Measurements from ENCODE around the gene HDAC7.

HDAC7 gene

DNA sequence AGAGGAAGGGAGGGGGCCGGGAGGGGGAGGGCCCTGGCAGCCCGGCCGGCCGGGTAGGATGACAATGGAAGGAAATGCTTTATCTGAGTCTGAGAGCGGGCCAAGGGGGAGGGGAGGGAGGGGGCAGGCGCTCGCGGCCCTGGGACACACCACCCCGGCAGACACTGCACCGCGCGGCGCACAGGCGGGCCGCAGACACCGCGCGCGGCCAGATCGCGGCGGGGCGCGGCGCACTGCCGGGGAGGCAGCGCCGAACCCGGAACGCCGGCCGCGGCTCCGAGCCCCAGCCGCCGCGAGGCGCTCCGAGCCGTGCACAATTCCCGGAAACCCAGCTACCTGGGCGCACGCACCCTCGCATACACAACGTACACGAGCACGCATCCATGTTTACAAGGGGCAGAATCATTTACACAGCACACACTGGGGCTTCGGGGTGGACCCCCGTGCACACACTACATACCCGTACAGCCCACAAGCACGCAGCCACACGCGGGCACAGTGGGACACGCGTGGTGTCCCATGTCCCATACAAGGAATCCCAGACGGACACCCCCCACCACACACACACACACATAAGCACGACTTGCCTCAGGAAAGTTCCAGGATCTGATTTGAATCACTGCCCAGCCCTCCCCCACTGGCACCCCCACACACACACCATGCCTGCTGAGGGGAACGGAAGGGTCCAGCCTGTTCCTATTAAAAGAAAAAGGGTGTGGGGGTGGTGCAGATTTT is at the start of gene HDAC7:
TSS of gene HDAC7 (minus strand) at position 8 of the 735 bp plus-strand sequence. CDS start 118 bp downstream, outside the sequence.
- DNase-seq = peak; percentile 81

DNA sequence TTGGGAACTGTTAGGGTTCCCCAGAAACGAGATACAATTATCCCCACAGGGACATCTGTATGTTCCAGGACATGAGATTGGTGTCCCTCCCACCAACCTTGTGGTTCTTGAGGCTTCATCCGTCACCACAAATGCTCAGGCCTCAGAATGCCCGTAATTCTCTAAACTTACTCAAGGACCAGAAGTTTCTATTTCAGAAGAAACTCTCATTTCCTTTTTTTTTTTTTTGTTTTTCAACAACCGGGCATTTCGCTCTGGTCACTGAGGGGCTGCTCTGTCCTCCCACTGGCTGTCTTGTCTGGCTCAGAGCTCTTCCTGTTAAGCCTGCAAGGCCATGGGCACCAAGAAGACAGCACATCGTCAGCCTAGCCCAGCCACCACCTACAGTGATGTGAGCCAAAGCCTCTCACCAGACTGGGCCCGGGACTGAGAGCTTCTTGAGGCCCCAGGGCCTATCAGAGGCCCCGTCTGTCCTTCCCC is 48.9 kb upstream of the HDAC7 start:
- DNase-seq = no peak

DNA sequence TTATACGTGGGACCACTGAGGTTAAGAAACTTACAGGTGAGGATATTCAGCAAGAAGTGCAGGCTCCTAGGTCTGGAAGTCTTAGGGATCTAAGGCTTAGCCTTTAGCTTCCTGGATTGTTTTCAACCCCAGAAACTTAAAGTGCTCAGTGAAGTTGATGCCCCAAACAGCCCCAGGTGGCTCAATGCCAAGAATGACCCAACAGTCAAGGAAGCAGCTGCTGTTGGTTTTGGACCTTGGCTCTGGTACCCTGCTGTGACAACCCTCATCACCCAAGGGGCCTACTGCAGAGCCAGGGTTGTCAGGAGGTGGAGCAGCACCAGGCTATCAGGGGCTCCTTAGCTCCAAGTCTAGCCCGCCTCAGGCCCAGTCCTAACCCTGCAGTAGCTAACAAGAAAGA is 48.3 kb upstream of the HDAC7 start:
- DNase-seq = no peak

DNA sequence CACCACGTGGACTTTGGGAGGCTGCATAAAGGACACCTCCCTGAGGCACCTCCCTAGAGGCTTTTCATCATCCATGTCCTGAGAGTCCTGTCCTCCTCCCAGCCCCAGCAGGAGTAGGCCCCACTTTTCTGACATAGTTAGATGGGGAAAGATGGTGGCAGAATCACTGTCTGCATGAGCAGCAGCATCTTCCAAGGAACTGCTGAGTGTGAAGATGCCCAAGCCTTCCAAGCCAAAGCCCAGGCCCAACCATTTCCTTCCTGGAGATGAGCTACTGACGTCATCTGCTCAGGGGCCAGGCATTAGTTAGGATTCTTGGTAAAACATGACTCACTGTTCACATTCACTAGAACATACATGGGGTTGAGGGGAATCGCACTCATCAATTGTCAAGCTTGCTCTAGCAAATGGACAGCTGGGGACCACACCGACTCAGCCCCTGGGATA is 47.8 kb upstream of the HDAC7 start:
- peak; percentile 65 for DNase-seq

DNA sequence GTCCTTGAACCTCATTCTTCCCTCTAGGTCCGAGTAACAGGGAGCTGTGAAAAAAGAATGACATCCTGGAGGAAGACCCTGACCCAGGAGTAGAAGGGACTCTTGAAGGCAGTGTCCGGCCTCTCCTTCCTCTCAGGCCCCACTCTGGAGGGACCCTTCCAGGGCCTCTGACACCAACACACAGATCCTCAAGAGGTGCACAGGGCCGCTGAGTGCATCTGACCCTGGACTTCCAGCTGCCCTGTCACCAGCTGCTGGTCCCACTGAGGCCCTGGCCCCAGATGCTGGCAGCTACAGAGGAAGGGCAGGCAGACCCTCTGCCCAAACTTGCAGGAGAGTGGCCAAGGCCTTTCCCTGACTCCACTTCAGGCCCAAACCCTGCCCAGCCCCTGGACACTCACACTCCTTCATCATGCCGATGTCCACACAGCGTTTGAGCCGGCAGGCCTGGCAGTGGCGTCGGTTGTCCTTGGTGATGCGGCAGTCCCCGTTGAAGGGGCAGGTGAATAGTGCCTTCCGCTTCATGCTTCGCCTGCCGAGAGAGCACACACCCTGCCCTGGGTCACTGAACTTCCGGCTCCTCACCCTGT is 45.0 kb upstream of the HDAC7 start:
- no peak for DNase-seq

DNA sequence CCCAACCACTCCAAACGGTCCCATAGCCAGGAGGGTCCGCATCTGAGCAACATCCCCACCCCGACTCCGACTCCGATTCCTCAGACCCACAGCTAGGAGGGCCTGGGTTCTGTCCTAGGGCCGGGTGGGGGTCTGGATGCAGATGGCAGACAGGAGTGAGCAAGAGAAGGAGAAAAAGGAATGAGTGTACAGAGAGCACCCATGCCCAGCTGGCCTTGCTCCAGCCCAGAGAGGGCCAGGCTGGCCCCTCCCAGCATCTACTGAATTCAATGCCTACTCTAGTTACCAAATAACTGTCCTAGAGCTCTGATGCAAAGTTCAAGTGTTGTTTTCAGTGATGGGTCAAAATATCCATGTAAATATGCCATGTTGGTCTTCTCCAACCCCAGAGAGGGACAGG is 44.3 kb upstream of the HDAC7 start:
- no peak for DNase-seq

DNA sequence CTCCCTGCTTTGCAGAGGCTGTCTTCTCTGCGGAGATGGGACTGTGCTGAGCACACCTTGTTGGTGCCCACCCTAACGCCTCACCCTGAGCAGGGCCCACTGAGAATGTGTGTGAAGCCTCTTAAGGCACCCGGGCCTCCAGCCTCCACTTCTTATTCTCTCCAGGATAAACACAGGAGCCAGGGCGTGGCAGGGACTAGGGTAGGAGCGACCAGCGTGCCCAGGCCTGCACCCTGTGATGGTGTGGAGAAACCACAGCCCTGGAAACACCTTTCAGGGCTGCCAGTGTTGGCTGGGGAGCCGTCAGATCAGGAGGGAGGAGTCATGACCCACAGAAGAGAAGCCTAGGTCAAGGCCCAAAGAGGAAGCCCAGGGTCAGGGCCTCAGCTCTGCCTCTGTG is 43.8 kb upstream of the HDAC7 start:
- DNase-seq = no peak

DNA sequence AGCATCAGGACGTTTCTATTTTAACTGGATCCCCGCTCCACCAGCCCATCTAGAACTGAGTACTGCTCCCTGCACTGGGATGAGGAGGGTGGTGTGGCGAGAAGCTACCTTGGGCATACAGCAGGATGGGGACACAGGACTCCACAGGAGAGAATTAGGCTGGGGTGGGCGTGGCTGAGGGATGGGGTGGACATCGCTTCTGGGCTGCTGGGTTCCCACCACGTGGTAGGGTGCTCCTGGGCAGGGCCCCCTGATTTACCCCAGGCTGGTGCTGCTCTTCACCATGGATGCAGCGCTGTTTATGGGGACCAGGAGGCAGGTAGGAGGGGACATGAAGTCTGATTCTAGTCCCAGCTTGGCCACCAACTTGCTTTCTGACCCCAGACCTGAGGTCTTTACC is 43.2 kb upstream of the HDAC7 start:
- DNase-seq = no peak

DNA sequence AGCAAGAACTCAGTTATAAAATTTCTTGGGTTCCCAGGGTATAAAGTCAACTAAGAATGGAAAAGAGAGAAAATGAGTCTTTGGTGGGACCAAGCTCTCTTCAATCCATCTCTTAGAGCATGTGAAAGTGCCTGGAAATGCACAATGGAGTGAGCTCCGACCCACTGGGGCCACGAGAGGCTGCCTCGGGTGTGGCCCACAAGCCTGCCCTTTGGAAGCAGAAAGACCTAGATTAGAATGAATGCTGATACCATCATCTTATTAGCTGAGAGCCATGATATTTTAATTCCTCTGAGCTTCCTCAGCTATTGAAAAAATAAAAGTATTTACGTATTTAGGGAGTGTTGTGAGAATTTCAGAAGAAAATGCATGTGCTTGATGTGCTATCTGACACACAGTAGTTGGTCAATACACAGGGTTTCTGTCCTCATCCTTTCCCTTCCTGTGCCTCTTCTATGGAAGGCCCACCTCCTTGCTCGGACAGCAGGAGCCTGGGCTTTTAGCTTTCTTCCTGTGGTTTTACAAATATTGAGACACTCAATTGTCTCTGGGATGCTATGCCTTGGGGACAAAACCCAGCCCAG is 42.6 kb upstream of the HDAC7 start:
- no peak for DNase-seq

DNA sequence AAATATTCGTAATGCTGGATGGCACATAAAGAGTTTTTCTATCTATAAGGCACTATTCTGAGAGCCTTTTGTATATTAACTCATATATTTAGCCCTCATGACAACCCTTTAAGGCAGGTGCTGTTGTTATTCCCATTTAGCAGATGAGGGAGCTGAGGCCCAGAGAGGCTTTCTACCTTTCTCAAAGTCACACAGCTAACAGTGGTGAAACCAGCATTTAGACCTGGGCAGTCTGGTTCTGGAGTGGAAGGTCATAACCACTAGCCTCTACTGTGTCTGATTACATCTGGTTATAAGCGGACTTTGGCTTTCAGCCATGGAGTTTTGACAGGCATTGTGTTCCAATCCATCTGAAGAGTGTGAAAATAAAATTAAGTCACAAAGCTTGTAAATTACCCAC is 41.2 kb upstream of the HDAC7 start:
- no peak for DNase-seq

DNA sequence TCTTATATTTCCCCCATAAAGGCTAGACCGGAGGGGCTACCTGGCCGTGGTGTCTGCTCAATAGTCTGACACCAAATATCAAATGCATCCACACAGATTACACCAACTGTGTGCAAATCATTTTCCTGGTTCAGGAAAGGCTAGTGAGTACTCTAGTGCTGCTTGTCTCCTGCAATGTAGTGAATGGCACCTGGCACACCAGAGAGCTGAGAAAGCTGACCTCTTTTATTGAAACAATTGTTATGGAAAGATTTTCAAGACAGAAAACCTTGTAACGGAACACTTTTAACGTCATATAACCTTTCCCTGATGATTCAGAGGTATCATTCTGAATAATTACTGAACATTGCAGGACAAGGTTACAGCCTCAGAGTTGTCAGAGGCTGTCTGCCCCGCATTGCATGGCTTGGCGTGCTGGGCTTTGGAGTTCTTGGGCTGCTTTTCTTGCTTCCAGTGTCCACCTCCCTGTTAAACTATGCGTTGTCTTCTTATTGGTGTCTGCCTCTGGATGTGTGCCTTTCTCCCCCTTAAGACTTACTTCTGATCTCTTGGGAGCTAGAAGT is 40.7 kb upstream of the HDAC7 start:
- no peak for DNase-seq

DNA sequence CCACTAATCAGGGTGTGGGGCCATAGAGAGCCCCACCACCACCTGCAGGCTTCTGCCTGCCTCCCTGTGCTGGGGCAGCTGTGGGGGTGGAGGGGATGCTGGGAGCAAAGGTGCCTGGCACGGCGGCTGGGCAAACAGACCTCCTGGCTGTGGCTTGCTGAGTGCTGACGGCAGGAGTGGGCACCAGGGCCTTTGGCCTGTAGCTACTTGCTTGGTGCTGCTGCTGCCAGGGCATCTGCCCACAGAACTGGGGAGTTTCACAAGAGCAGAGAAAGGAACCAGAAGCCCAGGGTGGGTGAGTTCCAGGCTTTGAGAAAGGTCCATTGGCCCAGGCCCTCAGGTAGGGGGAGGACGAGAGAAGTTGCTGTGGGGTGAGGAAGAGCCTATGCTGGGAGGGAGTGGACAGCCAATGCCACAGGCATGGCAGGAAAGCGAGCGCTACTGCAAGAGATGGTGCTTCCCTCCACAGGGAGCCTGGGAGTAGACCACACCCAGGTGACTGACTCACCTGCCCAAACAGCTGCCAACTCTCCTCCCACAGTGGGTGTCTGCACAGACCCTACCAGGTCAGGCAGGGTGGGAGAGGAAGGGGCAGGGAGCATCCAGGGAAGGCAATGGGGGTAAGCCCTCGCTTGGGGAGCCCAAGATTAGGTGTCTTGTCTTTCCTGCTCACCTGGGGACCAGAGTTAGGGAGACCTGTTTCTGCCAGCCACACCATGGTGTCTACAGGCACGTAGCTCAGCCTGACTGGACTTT is 39.0 kb upstream of the HDAC7 start:
- no peak for DNase-seq

DNA sequence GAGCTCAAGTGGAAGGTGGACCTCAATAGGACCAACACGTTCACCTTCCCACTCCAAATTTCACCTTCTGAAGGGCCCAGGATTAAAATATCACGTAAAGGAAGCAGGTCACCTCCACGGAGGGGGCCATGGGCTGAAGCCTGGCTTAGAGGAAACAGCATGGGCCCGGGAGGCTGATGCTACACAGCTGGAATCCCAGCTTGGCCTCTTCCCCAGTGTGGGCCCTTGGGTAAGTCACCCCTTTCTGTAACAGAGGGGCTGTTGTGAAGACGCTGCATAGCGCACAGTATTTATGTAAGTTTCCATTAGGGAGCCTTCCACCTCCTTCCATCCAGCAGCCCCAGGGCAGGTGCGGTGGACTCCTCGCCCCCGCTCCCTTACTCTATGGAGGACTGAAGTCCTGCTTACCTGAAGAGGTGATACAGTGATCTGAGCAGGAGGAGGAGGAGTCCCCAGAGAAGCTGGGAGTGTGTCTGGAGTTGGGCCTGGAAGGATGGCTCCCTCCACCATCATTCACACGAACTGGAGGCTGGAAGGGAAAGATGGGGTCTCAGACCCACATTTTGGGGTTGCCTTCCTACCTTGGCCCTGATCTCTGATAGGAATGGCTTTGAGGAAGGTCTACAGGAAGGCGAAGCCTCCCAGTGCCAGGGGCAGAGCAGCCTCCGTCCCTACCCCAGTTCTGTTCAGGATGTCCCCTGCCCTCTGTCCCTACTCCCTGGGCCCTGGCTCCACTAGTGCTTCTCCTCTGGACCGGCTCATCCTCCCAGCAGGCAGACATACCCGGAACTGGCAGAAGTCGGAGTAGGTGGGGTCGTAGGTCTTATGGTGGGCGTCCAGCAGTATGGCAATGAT is 37.2 kb upstream of the HDAC7 start:
- no peak for DNase-seq

DNA sequence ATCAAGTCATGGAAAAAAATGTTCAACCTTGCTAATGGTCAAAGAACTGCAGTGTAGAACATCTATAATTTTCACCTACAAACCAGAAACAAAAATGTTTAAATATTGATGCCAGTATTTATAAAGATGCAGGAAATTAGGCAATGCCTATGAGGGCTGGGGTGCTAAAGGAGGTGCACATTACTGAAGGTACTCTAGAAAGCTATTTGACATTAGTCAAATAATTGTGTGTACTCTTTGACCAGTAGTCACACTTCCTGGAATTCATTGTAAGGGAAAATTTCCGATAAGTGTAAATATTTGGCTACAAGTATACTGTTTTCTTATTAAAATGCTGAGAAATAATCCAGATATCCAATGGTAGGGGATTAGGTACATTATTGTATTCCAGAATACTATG is 36.4 kb upstream of the HDAC7 start:
- no peak for DNase-seq

DNA sequence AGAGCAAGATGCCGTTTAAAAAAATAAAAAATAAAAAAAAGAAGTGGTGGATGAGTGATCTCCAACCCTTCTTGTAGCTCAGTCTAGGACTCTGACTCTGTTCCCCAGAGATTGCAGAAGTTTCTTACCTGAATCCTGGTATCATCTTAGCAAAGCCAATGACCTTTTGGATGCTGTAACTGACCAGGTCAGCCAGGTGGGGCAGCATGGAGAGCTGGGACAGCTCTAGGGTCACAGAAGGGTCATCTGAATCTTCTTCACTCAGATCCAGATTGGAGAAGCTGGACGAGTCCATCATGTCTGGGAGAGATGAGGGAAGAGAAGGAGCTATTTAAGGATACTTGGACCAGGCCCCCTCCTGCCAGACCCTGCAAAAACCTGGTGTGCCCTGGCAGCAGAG is 35.8 kb upstream of the HDAC7 start:
- DNase-seq = no peak

DNA sequence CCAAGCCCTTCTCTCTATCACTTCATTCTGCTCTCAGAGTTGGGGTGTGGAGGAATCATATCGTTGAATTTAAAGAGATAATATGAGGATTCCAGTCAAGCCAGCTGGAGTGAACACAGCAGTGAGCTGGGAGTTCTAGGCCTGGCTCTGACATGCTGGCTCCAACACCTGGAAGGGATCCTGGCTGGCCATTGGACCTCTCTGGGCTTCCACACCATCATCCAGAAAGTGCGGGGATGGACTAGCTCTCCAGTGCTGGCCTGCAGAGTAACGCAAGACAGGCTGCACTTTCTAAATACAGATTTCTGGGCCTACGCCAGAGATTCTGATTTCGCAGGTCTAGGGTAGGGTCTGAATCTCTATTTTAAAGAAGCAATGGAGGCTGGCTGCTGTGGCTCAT is 34.8 kb upstream of the HDAC7 start:
- DNase-seq = no peak

DNA sequence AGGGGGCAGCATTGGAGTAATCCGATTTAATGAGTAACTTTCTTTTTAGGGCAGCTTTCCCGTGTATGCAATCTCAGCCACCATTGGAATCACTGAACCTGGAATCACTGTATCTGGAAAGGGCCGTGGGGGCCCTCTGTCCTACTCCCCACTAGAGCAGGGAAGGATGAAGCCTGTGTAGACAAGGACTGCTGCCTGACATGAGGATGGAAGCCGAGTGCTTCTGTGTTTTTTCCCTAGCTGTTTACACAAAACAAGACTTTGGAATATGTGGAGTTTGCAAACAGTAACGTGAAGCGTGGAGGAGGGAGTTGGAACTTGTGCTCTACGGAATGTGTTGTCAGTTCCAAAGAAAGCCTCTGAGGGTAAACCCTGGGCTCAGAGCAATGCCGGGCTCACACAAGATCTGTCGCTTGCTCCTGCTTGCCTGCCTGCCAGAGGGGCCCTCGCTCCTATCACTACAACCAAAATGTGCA is 32.4 kb upstream of the HDAC7 start:
- no peak for DNase-seq

DNA sequence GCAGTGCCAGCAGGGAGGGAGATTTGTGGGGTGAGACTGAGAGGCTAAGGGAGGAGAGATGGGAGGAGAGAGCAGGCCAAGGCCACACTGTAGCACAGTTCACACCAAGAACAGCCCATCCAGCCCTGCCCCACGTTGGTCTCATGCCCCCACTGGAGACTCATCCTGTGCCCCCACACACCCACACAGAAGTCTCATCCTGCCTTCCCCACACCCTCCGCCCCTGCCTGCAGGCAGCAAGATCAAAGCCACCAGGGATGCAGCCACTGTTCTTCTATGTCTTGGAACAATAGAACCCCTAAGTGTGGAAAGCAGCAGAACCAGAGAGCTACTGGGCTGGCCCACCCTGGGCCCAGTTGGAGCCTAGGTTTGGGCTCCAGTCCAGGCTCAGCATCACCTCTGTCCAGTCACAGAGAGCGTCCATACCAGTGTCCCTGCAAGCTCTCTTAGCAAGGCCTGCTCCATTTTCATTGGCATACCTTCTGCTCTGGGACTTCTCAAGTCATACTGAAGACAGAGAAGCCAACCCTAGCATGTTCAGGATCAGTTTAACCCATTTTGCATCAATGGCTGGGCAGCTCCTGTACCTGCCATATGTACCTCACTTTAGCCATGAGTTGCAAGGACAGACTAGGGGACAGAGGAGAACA is 31.7 kb upstream of the HDAC7 start:
- DNase-seq = no peak

DNA sequence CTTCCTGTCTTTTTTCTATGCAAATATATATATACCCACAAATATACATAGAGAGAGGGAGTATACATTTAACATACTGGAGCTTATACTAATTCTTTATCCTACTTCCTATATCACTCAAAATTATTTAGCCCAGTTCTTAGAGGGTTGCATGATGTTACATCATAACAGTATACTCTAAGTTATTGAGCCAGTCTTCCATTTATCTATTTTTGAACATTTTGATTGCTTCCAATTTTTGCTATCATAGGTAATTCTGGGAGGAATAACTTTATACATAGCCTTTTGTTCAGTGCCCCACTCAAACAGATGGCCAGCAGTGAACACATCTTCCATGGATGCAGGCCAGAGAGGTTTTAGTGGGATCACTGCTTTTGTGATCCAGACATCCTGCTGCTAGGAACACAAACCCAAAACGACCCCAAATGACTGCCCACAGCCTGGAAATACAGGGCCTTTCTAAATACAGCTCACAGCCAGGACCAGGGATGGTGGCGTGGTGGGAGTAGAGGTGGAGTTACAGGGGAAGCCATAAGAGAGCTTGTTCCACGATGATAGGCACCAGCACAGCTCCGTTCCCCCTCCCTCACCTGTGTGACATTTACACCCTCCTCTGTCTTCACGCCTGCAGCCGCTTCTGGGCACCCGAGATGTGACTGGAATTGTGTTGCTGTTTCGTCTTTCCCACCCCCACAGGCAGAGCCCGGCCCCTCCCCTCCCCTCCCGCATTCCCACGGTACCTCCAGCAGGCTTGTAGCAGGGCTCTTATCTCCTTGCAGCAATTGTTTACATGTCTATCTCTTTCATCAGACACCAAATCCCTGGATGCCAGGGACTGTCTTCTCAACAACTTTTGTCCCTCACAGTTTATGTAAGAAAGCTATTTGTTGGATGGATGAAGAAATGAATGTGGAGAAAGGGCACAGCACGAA is 30.7 kb upstream of the HDAC7 start:
- no peak for DNase-seq

DNA sequence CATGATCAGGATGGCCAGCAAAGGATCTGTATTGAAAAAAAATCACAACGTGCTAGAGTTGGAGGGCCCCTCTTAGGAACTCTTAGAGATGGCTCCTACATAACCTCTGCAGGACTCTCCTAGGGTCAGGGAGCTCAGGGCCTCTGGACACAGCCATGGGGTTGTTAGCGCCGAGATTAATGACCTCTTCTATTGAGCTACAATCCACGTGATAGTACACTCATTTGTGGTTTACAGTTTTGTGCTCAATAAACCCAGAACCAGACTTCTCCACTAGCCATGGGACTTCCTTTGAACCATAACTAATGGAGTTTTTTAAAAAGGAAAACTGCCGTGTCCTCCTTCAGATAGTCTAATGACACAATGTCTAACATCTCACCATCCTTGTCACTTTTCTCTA is 29.6 kb upstream of the HDAC7 start:
- DNase-seq = no peak

All from NCI-H226 (cell line).